ENCODE data around the gene CACNA2D3. TPM values are rescaled to one million over a fixed set of nuclear protein-coding genes. Genes with fewer than 3 reads are reported as not detected.

Gene CACNA2D3
- polyA plus RNA-seq, 1 donor from 2014 or later: 26.2 TPM

DNA sequence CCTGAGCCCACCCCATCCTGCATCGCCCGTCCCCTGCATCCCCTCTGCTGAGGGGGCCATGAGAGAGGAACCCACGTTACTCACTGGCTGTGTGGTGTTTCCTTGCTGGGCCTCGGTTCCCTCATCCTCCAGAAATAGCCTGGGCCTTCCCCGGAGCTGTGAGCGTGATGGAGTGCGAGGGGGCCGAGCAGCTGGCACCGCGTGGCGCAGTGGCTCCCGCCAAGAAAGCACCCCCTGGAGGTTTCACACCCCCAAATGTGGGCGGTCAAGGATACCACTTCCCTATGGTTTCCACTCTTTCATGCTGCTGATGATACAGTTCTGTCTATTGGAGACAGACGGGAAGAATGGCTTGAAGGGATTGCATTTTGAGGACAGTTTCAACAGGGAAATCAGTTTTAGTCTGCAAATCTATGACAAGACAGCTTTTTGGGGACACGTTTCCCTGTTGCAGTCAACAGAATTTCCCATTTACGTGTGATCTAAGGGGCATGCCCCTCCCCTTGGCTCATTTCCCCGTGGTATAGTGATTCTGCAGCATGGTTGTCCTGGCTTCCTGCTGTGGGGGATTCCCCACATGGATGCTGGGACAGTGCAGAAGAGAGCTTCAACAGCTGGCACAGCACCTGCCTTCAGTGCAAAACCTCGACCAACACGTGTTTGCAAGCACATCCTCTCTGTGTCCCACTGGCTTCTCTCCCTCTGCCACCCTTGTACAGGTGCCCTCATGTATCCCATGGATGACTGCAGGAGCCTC, 428.0 kb downstream of the CACNA2D3 start:
- Histone ChIP-seq H4K20me1 (ENCODE audit: insufficient read depth) (no peaks in the 10 kb centered on the region), H3K9ac (ENCODE audit: low read length) (no peak overlapping the region), H3K27me3 (ENCODE audit: insufficient read depth, low read depth, low read length) (no peaks in the 10 kb centered on the region), H3K4me3 (ENCODE audit: low read length) (no peak overlapping the region), H2AFZ (ENCODE audit: low read depth, low read length) (no peak overlapping the region), H3K36me3 (ENCODE audit: insufficient read depth, low read length) (no peaks in the 10 kb centered on the region), H3K4me2 (ENCODE audit: low read length) (no peak overlapping the region), H3K9me2 (ENCODE audit: insufficient read depth, low read length) (no peaks in the 10 kb centered on the region), H3K27ac (ENCODE audit: low read length) (no peak overlapping the region), H3F3A (ENCODE audit: insufficient read depth, low read length, poor library complexity, severe bottlenecking) (no peaks in the 10 kb centered on the region), H3K9me3 (ENCODE audit: low read length) (no peaks in the 10 kb centered on the region), H3K79me2 (replicated peaks; ENCODE audit: insufficient read depth, low read length) (no peaks in the 10 kb centered on the region)
- no peak for TF ChIP-seq EZH2 (IDR thresholded peaks at IDR 0.05; ENCODE audit: borderline replicate concordance, insufficient read depth, low read length, poor library complexity, severe bottlenecking)
- TF ChIP-seq POLR2AphosphoS5 (IDR thresholded peaks at IDR 0.05): no peak
- no peak for TF ChIP-seq TAF1 (IDR thresholded peaks at IDR 0.05; ENCODE audit: low read depth)
- TF ChIP-seq RAD21 (conservative IDR thresholded peaks at IDR 0.05): no peak
- TF ChIP-seq, protein P1, sequence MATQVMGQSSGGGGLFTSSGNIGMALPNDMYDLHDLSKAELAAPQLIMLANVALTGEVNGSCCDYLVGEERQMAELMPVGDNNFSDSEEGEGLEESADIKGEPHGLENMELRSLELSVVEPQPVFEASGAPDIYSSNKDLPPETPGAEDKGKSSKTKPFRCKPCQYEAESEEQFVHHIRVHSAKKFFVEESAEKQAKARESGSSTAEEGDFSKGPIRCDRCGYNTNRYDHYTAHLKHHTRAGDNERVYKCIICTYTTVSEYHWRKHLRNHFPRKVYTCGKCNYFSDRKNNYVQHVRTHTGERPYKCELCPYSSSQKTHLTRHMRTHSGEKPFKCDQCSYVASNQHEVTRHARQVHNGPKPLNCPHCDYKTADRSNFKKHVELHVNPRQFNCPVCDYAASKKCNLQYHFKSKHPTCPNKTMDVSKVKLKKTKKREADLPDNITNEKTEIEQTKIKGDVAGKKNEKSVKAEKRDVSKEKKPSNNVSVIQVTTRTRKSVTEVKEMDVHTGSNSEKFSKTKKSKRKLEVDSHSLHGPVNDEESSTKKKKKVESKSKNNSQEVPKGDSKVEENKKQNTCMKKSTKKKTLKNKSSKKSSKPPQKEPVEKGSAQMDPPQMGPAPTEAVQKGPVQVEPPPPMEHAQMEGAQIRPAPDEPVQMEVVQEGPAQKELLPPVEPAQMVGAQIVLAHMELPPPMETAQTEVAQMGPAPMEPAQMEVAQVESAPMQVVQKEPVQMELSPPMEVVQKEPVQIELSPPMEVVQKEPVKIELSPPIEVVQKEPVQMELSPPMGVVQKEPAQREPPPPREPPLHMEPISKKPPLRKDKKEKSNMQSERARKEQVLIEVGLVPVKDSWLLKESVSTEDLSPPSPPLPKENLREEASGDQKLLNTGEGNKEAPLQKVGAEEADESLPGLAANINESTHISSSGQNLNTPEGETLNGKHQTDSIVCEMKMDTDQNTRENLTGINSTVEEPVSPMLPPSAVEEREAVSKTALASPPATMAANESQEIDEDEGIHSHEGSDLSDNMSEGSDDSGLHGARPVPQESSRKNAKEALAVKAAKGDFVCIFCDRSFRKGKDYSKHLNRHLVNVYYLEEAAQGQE (IDR thresholded peaks at IDR 0.05; ENCODE audit: borderline replicate concordance): no peak
- no peak for TF ChIP-seq SMC3 (conservative IDR thresholded peaks at IDR 0.05; ENCODE audit: poor library complexity)
- TF ChIP-seq MXI1 (conservative IDR thresholded peaks at IDR 0.05; ENCODE audit: poor library complexity, severe bottlenecking): no peak
- TF ChIP-seq, protein P2, sequence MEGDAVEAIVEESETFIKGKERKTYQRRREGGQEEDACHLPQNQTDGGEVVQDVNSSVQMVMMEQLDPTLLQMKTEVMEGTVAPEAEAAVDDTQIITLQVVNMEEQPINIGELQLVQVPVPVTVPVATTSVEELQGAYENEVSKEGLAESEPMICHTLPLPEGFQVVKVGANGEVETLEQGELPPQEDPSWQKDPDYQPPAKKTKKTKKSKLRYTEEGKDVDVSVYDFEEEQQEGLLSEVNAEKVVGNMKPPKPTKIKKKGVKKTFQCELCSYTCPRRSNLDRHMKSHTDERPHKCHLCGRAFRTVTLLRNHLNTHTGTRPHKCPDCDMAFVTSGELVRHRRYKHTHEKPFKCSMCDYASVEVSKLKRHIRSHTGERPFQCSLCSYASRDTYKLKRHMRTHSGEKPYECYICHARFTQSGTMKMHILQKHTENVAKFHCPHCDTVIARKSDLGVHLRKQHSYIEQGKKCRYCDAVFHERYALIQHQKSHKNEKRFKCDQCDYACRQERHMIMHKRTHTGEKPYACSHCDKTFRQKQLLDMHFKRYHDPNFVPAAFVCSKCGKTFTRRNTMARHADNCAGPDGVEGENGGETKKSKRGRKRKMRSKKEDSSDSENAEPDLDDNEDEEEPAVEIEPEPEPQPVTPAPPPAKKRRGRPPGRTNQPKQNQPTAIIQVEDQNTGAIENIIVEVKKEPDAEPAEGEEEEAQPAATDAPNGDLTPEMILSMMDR (IDR thresholded peaks at IDR 0.05; ENCODE audit: poor library complexity, severe bottlenecking): no peak
- TF ChIP-seq EP300 (conservative IDR thresholded peaks at IDR 0.05; ENCODE audit: poor library complexity, severe bottlenecking): no peak

DNA sequence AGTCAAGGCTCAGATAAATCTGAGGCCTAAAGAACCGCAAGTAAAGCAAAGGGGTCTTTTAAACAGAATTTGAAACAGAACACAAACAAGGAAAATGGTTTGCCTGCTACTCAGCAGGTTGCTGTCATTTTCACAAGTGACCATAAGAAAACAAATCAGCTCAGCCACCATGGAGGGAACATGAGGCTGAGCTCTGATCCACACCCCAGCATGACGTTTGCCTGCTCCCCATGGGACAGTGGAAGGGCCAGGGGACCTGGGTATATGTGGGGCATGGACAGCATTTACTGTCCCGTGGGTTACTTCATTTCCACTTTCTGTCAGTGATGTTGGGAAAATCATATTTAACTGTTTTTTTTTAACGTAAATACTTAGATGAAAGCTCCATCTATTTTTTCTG, 434.3 kb downstream of the CACNA2D3 start:
- no peak overlapping the region for H3K4me2 ChIP-seq (ENCODE audit: low read length)
- no peaks in the 10 kb centered on the region for H3K79me2 ChIP-seq (replicated peaks; ENCODE audit: insufficient read depth, low read length)
- H3K27me3 ChIP-seq (ENCODE audit: insufficient read depth, low read depth, low read length): no peaks in the 10 kb centered on the region
- no peak overlapping the region for H3K9ac ChIP-seq (ENCODE audit: low read length)
- no peaks in the 10 kb centered on the region for H3K9me2 ChIP-seq (ENCODE audit: insufficient read depth, low read length)
- H4K20me1 ChIP-seq (ENCODE audit: insufficient read depth): no peaks in the 10 kb centered on the region
- no peaks in the 10 kb centered on the region for H3F3A ChIP-seq (ENCODE audit: insufficient read depth, low read length, poor library complexity, severe bottlenecking)
- H3K27ac ChIP-seq (ENCODE audit: low read length): no peak overlapping the region
- H3K9me3 ChIP-seq (ENCODE audit: low read length): no peaks in the 10 kb centered on the region
- no peaks in the 10 kb centered on the region for H3K36me3 ChIP-seq (ENCODE audit: insufficient read depth, low read length)
- H2AFZ ChIP-seq (ENCODE audit: low read depth, low read length): no peak overlapping the region
- TF ChIP-seq RAD21 (conservative IDR thresholded peaks at IDR 0.05): no peak
- no peak for TF ChIP-seq TAF1 (IDR thresholded peaks at IDR 0.05; ENCODE audit: low read depth)
- TF ChIP-seq EP300 (conservative IDR thresholded peaks at IDR 0.05; ENCODE audit: poor library complexity, severe bottlenecking): no peak
- TF ChIP-seq, protein P1 (IDR thresholded peaks at IDR 0.05; ENCODE audit: borderline replicate concordance): no peak
- TF ChIP-seq SMC3 (conservative IDR thresholded peaks at IDR 0.05; ENCODE audit: poor library complexity): no peak
- TF ChIP-seq EZH2 (IDR thresholded peaks at IDR 0.05; ENCODE audit: borderline replicate concordance, insufficient read depth, low read length, poor library complexity, severe bottlenecking): no peak
- TF ChIP-seq, protein P2 (IDR thresholded peaks at IDR 0.05; ENCODE audit: poor library complexity, severe bottlenecking): no peak
- TF ChIP-seq MXI1 (conservative IDR thresholded peaks at IDR 0.05; ENCODE audit: poor library complexity, severe bottlenecking): no peak
- no peak for TF ChIP-seq POLR2AphosphoS5 (IDR thresholded peaks at IDR 0.05)
- no peak overlapping the region for H3K4me3 ChIP-seq (ENCODE audit: low read length)

Data from neural cell (in vitro differentiated cells).